HTR-8/SVneo (cell line): ENCODE measurements around the gene PIP4K2A.
"Not testable (repeated sequence)": the region's sequence is repeated elsewhere in the genome, so short reads cannot be mapped to it uniquely, and the experiment has no call there.

Source experiments
- DNase-seq: peaks from one replicate; pipeline ENCODE4 v3.0.0; 2011; ENCODE audit warnings: low spot score, mixed read lengths; ENCODE audit not compliant: insufficient read length
- FAIRE-seq: peaks from 2 replicates; lab custom pipeline; 2011; peaks lifted over from hg19 to GRCh38; lab: Jason Lieb, UNC

Gene PIP4K2A

GRCh38 chr10:22714479-22715289, at the start of gene PIP4K2A:
TSS of gene PIP4K2A (minus strand) at chr10:22714578. CDS start at chr10:22714326, 252 bp downstream.
- FAIRE-seq (peak; percentile 13), DNase-seq (peak; percentile 45)

- DNase-seq: no peak
- FAIRE-seq: no peak
Measured at GRCh38 chr10:22761569-22762220, 47.3 kb upstream of the PIP4K2A start.

GRCh38 chr10:22760025-22760424, 45.6 kb upstream of the PIP4K2A start:
- DNase-seq: no peak
- FAIRE-seq: no peak

GRCh38 chr10:22758867-22759266, 44.5 kb upstream of the PIP4K2A start:
- DNase-seq: no peak

GRCh38 chr10:22754296-22754695, 39.9 kb upstream of the PIP4K2A start:
- FAIRE-seq (no peak), DNase-seq (no peak)

More at GRCh38 chr10:22758867-22759266, 44.5 kb upstream of the PIP4K2A start:
- FAIRE-seq: no peak

GRCh38 chr10:22753786-22754185, 39.4 kb upstream of the PIP4K2A start:
- DNase-seq (no peak), FAIRE-seq (no peak)

GRCh38 chr10:22752272-22752889, 38.0 kb upstream of the PIP4K2A start:
- FAIRE-seq (no peak), DNase-seq (no peak)

GRCh38 chr10:22750131-22750530, 35.8 kb upstream of the PIP4K2A start:
- DNase-seq (no peak), FAIRE-seq (no peak)

- not testable (repeated sequence) for DNase-seq, FAIRE-seq
Measured at GRCh38 chr10:22744858-22745257, 30.5 kb upstream of the PIP4K2A start.

- DNase-seq (no peak), FAIRE-seq (no peak)
Measured at GRCh38 chr10:22742678-22743077, 28.3 kb upstream of the PIP4K2A start.

GRCh38 chr10:22741631-22742030, 27.3 kb upstream of the PIP4K2A start:
- DNase-seq, FAIRE-seq: not testable (repeated sequence)

GRCh38 chr10:22740180-22740579, 25.8 kb upstream of the PIP4K2A start:
- DNase-seq (no peak), FAIRE-seq (no peak)

- no peak for DNase-seq
- no peak for FAIRE-seq
Measured at GRCh38 chr10:22737587-22737986, 23.2 kb upstream of the PIP4K2A start.

GRCh38 chr10:22736134-22736533, 21.8 kb upstream of the PIP4K2A start:
- FAIRE-seq (no peak), DNase-seq (no peak)

- DNase-seq (no peak), FAIRE-seq (no peak)
Measured at GRCh38 chr10:22733992-22734391, 19.6 kb upstream of the PIP4K2A start.

GRCh38 chr10:22727663-22728062, 13.3 kb upstream of the PIP4K2A start:
- no peak for DNase-seq
- FAIRE-seq: no peak

GRCh38 chr10:22727112-22727511, 12.7 kb upstream of the PIP4K2A start:
- DNase-seq (no peak), FAIRE-seq (no peak)

GRCh38 chr10:22724773-22725172, 10.4 kb upstream of the PIP4K2A start:
- FAIRE-seq: no peak
- no peak for DNase-seq

GRCh38 chr10:22723783-22724182, 9.4 kb upstream of the PIP4K2A start:
- DNase-seq (no peak), FAIRE-seq (no peak)

GRCh38 chr10:22723343-22723779, 9.0 kb upstream of the PIP4K2A start:
- DNase-seq: no peak
- FAIRE-seq: no peak

- FAIRE-seq (no peak), DNase-seq (no peak)
Measured at GRCh38 chr10:22722626-22723169, 8.3 kb upstream of the PIP4K2A start.
